D721Med (cell line): ENCODE data around the gene BAZ1A.

Experiments
- DNase-seq: peaks from one replicate; pipeline ENCODE4 v3.0.0; 2011; ENCODE audit warnings: low spot score; ENCODE audit not compliant: insufficient read length
- FAIRE-seq: peaks from 2 replicates; lab custom pipeline; 2011; peaks lifted over from hg19 to GRCh38; lab: Jason Lieb, UNC
- CTCF ChIP-seq: IDR thresholded peaks from 2 replicates; pipeline ENCODE4 v1.5.1; 2012; ENCODE audit warnings: mild to moderate bottlenecking, control low read depth; ENCODE audit not compliant: insufficient read depth; ENCODE audit errors: missing control alignments

BAZ1A gene

GRCh38 chr14:34714320-34715126 is 160.6 kb downstream of the BAZ1A start, which contains the start of gene CFL2:
CFL2 (minus strand) TSS chr14:34714593; CDS start chr14:34714540, 53 bp downstream.
- DNase-seq = peak; percentile 80
- no peak for FAIRE-seq
- no peak for TF ChIP-seq CTCF

GRCh38 chr14:34713681-34714319 is 161.4 kb downstream of the BAZ1A start:
- FAIRE-seq = no peak
- no peak for TF ChIP-seq CTCF
- no peak for DNase-seq

GRCh38 chr14:34713122-34713680 is 162.0 kb downstream of the BAZ1A start:
- FAIRE-seq = no peak
- TF ChIP-seq CTCF = no peak
- no peak for DNase-seq

- FAIRE-seq = no peak
- no peak for DNase-seq
- no peak for TF ChIP-seq CTCF
Observed at GRCh38 chr14:34711796-34712712, 163.1 kb downstream of the BAZ1A start.

- TF ChIP-seq CTCF = no peak
- FAIRE-seq (no peak), DNase-seq (no peak)
Observed at GRCh38 chr14:34711169-34711568, 164.0 kb downstream of the BAZ1A start.

GRCh38 chr14:34710744-34711143 is 164.4 kb downstream of the BAZ1A start:
- no peak for TF ChIP-seq CTCF
- DNase-seq (no peak), FAIRE-seq (no peak)
